GM18868 (cell line): ENCODE data around the gene DRC3.

Source experiments
- ATAC-seq: cut with Tn5 transposase; IDR thresholded peaks from one replicate; pipeline ENCODE4 v1.9.1; 2021; ENCODE audit warnings: mild to moderate bottlenecking, moderate library complexity; ENCODE audit not compliant: unreplicated experiment

The DRC3 gene

GRCh38 chr17:18042983-18043382, 70.3 kb downstream of the DRC3 start:
- no peak for ATAC-seq

GRCh38 chr17:18043491-18043890, 70.8 kb downstream of the DRC3 start:
- ATAC-seq: no peak

GRCh38 chr17:18044609-18045008, 71.9 kb downstream of the DRC3 start:
- no peak for ATAC-seq

GRCh38 chr17:18045691-18046350, 73.2 kb downstream of the DRC3 start:
- ATAC-seq: no peak

- ATAC-seq: no peak
Observed at GRCh38 chr17:18055597-18055996, 82.9 kb downstream of the DRC3 start.

- no peak for ATAC-seq
Observed at GRCh38 chr17:18056214-18056613, 83.6 kb downstream of the DRC3 start.

- ATAC-seq: no peak
Observed at GRCh38 chr17:18059283-18059682, 86.6 kb downstream of the DRC3 start.

GRCh38 chr17:18064053-18064452, 91.4 kb downstream of the DRC3 start:
- ATAC-seq: no peak

- no peak for ATAC-seq
Observed at GRCh38 chr17:18065546-18065945, 92.9 kb downstream of the DRC3 start.
